Activated gamma-delta T cell treated with anti-CD3 and anti-CD28 coated beads, Interleukin-2, amount 50 U/mL, for 16 hours (primary cell): Measurements from ENCODE around the gene VAX1.
"Not testable (repeated sequence)": the region's sequence is repeated elsewhere in the genome, so short reads cannot be mapped to it uniquely, and the experiment has no call there.

Experiments
- DNase-seq: peaks from one replicate; pipeline ENCODE4 v3.0.0-alpha.2; 2020; ENCODE audit warnings: low read depth

VAX1 gene

GRCh38 chr10:117134306-117135025 is 3.6 kb downstream of the VAX1 start:
- no peak for DNase-seq

- DNase-seq, result no peak
These were observed 4.1 kb downstream of the VAX1 start for GRCh38 chr10:117134056-117134305.

- DNase-seq, result no peak
These were observed 4.6 kb downstream of the VAX1 start for GRCh38 chr10:117133273-117134055.

- DNase-seq, result no peak
These were observed 5.3 kb downstream of the VAX1 start for GRCh38 chr10:117132751-117133231.

- DNase-seq, result no peak
These were observed 6.4 kb downstream of the VAX1 start for GRCh38 chr10:117131376-117132327.

GRCh38 chr10:117130862-117131375 is 7.2 kb downstream of the VAX1 start:
- no peak for DNase-seq

GRCh38 chr10:117130346-117130745 is 7.7 kb downstream of the VAX1 start:
- DNase-seq, result no peak

- DNase-seq, result not testable (repeated sequence)
These were observed 11.4 kb downstream of the VAX1 start for GRCh38 chr10:117126645-117127044.

GRCh38 chr10:117126034-117126433 is 12.0 kb downstream of the VAX1 start:
- DNase-seq, result no peak

- no peak for DNase-seq
These were observed 25.9 kb downstream of the VAX1 start for GRCh38 chr10:117112220-117112619.

- no peak for DNase-seq
These were observed 30.8 kb downstream of the VAX1 start for GRCh38 chr10:117107238-117107637.

GRCh38 chr10:117096599-117097201 is 41.4 kb downstream of the VAX1 start:
- no peak for DNase-seq

- DNase-seq, result no peak
These were observed 43.2 kb downstream of the VAX1 start for GRCh38 chr10:117094856-117095255.

- DNase-seq, result no peak
These were observed 45.7 kb downstream of the VAX1 start for GRCh38 chr10:117092386-117092785.

- DNase-seq, result no peak
These were observed 47.2 kb downstream of the VAX1 start for GRCh38 chr10:117090834-117091233.

- no peak for DNase-seq
These were observed 50.5 kb downstream of the VAX1 start for GRCh38 chr10:117087521-117087920.

GRCh38 chr10:117086546-117086945 is 51.5 kb downstream of the VAX1 start:
- DNase-seq, result no peak

GRCh38 chr10:117084421-117085246 is 53.4 kb downstream of the VAX1 start:
- DNase-seq, result not testable (repeated sequence)
